ENCODE results near the gene CMTM8. TPM values are rescaled to one million over a fixed set of nuclear protein-coding genes. Genes with fewer than 3 reads are reported as not detected.
A peak's percentile ranks its signal among the peaks of the same experiment; 100 is the strongest.

The CMTM8 gene
- total and polyA plus RNA-seq, 7 experiments from 2014 or later, result 7.4 to 13.6 (median 8.6) TPM

DNA sequence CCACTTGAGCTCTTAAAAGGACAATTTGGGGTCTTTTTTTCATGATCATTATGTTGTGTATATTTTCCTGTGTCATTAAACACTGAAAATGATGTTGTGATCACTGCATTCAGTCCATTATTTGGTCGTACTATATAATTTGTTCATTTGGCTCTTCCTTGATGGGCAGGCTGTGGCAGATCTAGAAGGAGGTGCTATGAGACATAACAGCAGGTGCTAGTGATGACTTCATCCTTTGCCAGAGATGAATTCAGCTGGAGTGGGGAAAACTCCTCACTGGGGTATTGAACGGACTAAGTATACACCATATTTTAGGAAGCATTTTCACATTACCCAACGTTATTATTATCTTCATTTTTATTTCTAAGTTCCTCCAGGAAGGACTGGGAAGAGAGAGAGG is 165.2 kb downstream of the CMTM8 start:
- Mint-ChIP-seq H3K4me1 (peaks cover 46 to 97% (median 82%) of the 10 kb centered on the region in 7 donors), H3K36me3 (peaks cover 0 to 36% (median 21%) of the 10 kb centered on the region in 5 donors), H3K27me3 (no peaks in the 10 kb centered on the region), H3K27ac (peak overlapping the region; percentile 28 to 100 (median 95)), H3K9me3 (peaks cover 0 to 2% (median 0%) of the 10 kb centered on the region in 11 donors), H3K4me3 (peak overlapping the region; percentile 38 to 96 (median 74))
- no peak overlapping the region for H3K27ac ChIP-seq (ENCODE audit: low read depth, low read length)
- H3K4me1 ChIP-seq (ENCODE audit: control insufficient read depth in 2 of 2, insufficient read depth in 2 of 2, low read length in 2 of 2), result peaks cover 30 to 49% of the 10 kb centered on the region in 2 donors
- ATAC-seq, result no peak
- H3K4me3 ChIP-seq (ENCODE audit: low read length), result no peak overlapping the region
- ChIA-PET POLR2A (interaction anchor here (0.6 to 8.6 kb wide), 9 partner anchors 9 to 57 kb away, joined by 3 to 88 read pairs (median 4); partner anchors contain the start of gene CMTM7), CTCF (interaction anchor here (0.7 to 2.3 kb wide), 3 partner anchors 12 to 64 kb away, joined by 3 to 7 read pairs (median 3); no protein-coding TSS in a partner anchor)
- DNase-seq, result no peak
- no peaks in the 10 kb centered on the region for H3K27me3 ChIP-seq (ENCODE audit: control insufficient read depth in 2 of 2, insufficient read depth in 2 of 2, low read length in 2 of 2)
- H3K9me3 ChIP-seq (ENCODE audit: control insufficient read depth in 2 of 3, low read length in 3 of 3), result no peaks in the 10 kb centered on the region
- H3K36me3 ChIP-seq (ENCODE audit: control insufficient read depth in 2 of 3, insufficient read depth in 3 of 3, low read length in 3 of 3), result no peaks in the 10 kb centered on the region
- intact Hi-C loops (cut with micrococcal nuclease), result loop anchor here in 1 of 2 donors (1.0 to 5.0 kb wide), 2 partner anchors 11 to 291 kb away; no protein-coding TSS in a partner anchor

DNA sequence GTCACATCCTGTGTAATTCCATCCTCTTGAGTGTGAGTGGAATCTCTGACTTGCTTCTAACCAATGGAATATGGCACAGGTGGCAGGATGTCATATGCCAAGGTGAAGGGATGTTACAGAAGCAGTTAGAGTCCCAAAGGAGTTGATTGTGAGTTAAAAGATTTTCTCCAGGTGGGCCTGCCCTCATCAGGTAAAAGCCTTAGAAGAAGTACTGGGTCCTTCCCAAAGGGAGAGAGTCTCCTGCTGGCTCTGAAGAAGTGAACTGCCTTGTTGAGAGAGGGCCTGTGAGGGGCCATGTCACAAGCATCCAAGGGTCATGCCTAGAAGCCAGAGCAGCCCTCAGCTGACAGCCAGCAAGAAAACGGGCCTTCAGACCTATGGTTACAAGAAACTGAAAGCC is 166.2 kb downstream of the CMTM8 start:
- intact Hi-C loops (cut with micrococcal nuclease), result loop anchor here in 1 of 2 donors (5.0 kb wide), 1 partner anchor 292 kb away; no protein-coding TSS in a partner anchor
- peaks cover 0 to 40% (median 21%) of the 10 kb centered on the region in 5 donors for H3K36me3 Mint-ChIP-seq
- H3K9me3 Mint-ChIP-seq, result peaks cover 0 to 2% (median 0%) of the 10 kb centered on the region in 11 donors
- peaks cover 42 to 96% (median 79%) of the 10 kb centered on the region in 7 donors for H3K4me1 Mint-ChIP-seq
- ChIA-PET POLR2A (interaction anchor here (0.8 to 8.6 kb wide), 7 partner anchors 10 to 83 kb away, joined by 3 to 88 read pairs (median 4); partner anchors contain the start of gene CMTM7), CTCF (interaction anchor here (0.7 to 1.8 kb wide), 3 partner anchors 9 to 16 kb away, joined by 3 to 8 read pairs (median 3); no protein-coding TSS in a partner anchor)
- peak overlapping the region in 8 of 9 donors; percentile 38 to 100 (median 64) for H3K27ac Mint-ChIP-seq
- Histone ChIP-seq H3K4me1 (ENCODE audit: control insufficient read depth in 2 of 2, insufficient read depth in 2 of 2, low read length in 2 of 2) (peaks cover 26 to 43% of the 10 kb centered on the region in 2 donors), H3K9me3 (ENCODE audit: control insufficient read depth in 2 of 3, low read length in 3 of 3) (no peaks in the 10 kb centered on the region), H3K36me3 (ENCODE audit: control insufficient read depth in 2 of 3, insufficient read depth in 3 of 3, low read length in 3 of 3) (no peaks in the 10 kb centered on the region), H3K27ac (ENCODE audit: low read depth, low read length) (no peak overlapping the region), H3K4me3 (ENCODE audit: low read length) (no peak overlapping the region), H3K27me3 (ENCODE audit: control insufficient read depth in 2 of 2, insufficient read depth in 2 of 2, low read length in 2 of 2) (no peaks in the 10 kb centered on the region)
- H3K4me3 Mint-ChIP-seq, result peak overlapping the region in 4 of 10 donors; percentile 34 to 96 (median 54)
- H3K27me3 Mint-ChIP-seq, result no peaks in the 10 kb centered on the region
- ATAC-seq (no peak), DNase-seq (no peak)

- DNase-seq (no peak), ATAC-seq (no peak)
- H3K27me3 ChIP-seq (ENCODE audit: control insufficient read depth in 2 of 2, insufficient read depth in 2 of 2, low read length in 2 of 2), result no peaks in the 10 kb centered on the region
- ChIA-PET POLR2A (interaction anchor here (0.6 to 8.6 kb wide), 7 partner anchors 9 to 83 kb away, joined by 3 to 88 read pairs (median 4); partner anchors contain the start of gene CMTM7), CTCF (interaction anchor here (0.9 to 1.8 kb wide), 2 partner anchors 9 to 15 kb away, joined by 3 to 8 read pairs; no protein-coding TSS in a partner anchor)
- intact Hi-C loops (cut with micrococcal nuclease), result no loop called here
- no peak overlapping the region for H3K4me3 ChIP-seq (ENCODE audit: low read length)
- Mint-ChIP-seq H3K27me3 (no peaks in the 10 kb centered on the region), H3K4me3 (peak overlapping the region in 1 of 10 donors; percentile 96), H3K4me1 (peaks cover 45 to 96% (median 84%) of the 10 kb centered on the region in 7 donors), H3K36me3 (peaks cover 0 to 42% (median 26%) of the 10 kb centered on the region in 5 donors), H3K9me3 (peaks cover 0 to 2% (median 0%) of the 10 kb centered on the region in 11 donors), H3K27ac (peak overlapping the region in 7 of 9 donors; percentile 19 to 100 (median 64))
- peaks cover 26 to 44% of the 10 kb centered on the region in 2 donors for H3K4me1 ChIP-seq (ENCODE audit: control insufficient read depth in 2 of 2, insufficient read depth in 2 of 2, low read length in 2 of 2)
- H3K36me3 ChIP-seq (ENCODE audit: control insufficient read depth in 2 of 3, insufficient read depth in 3 of 3, low read length in 3 of 3), result no peaks in the 10 kb centered on the region
- H3K27ac ChIP-seq (ENCODE audit: low read depth, low read length), result no peak overlapping the region
- H3K9me3 ChIP-seq (ENCODE audit: control insufficient read depth in 2 of 3, low read length in 3 of 3), result no peaks in the 10 kb centered on the region
These were observed 166.7 kb downstream of the CMTM8 start for GRCh38 chr3:32405155-32405554.

GRCh38 chr3:32405711-32406323 is 167.3 kb downstream of the CMTM8 start:
- peaks cover 44 to 96% (median 85%) of the 10 kb centered on the region in 7 donors for H3K4me1 Mint-ChIP-seq
- peak overlapping the region in 1 of 10 donors; percentile 96 for H3K4me3 Mint-ChIP-seq
- Histone ChIP-seq H3K9me3 (ENCODE audit: control insufficient read depth in 2 of 3, low read length in 3 of 3) (no peaks in the 10 kb centered on the region), H3K4me3 (ENCODE audit: low read length) (no peak overlapping the region), H3K4me1 (ENCODE audit: control insufficient read depth in 2 of 2, insufficient read depth in 2 of 2, low read length in 2 of 2) (peaks cover 23 to 47% of the 10 kb centered on the region in 2 donors), H3K36me3 (ENCODE audit: control insufficient read depth in 2 of 3, insufficient read depth in 3 of 3, low read length in 3 of 3) (no peaks in the 10 kb centered on the region), H3K27me3 (ENCODE audit: control insufficient read depth in 2 of 2, insufficient read depth in 2 of 2, low read length in 2 of 2) (no peaks in the 10 kb centered on the region), H3K27ac (ENCODE audit: low read depth, low read length) (no peak overlapping the region)
- peaks cover 0 to 2% (median 0%) of the 10 kb centered on the region in 11 donors for H3K9me3 Mint-ChIP-seq
- peaks cover 0 to 43% (median 26%) of the 10 kb centered on the region in 5 donors for H3K36me3 Mint-ChIP-seq
- POLR2A ChIA-PET, result interaction anchor here (0.6 to 8.6 kb wide), 7 partner anchors 9 to 84 kb away, joined by 3 to 88 read pairs (median 5); no protein-coding TSS in a partner anchor
- intact Hi-C loops (cut with micrococcal nuclease), result no loop called here
- H3K27ac Mint-ChIP-seq, result peak overlapping the region in 3 of 9 donors; percentile 64 to 100 (median 81)
- ATAC-seq (no peak), DNase-seq (no peak)
- CTCF ChIA-PET, result interaction anchor here (1.1 to 1.8 kb wide), 3 partner anchors 8 to 55 kb away, joined by 3 to 11 read pairs (median 8); no protein-coding TSS in a partner anchor
- no peaks in the 10 kb centered on the region for H3K27me3 Mint-ChIP-seq

GRCh38 chr3:32406486-32407408 is 168.3 kb downstream of the CMTM8 start:
- no peaks in the 10 kb centered on the region for H3K9me3 ChIP-seq (ENCODE audit: control insufficient read depth in 2 of 3, low read length in 3 of 3)
- peak overlapping the region in 7 of 10 donors; percentile 10 to 64 (median 26) for H3K4me3 Mint-ChIP-seq
- no peaks in the 10 kb centered on the region for H3K36me3 ChIP-seq (ENCODE audit: control insufficient read depth in 2 of 3, insufficient read depth in 3 of 3, low read length in 3 of 3)
- intact Hi-C loops (cut with micrococcal nuclease), result no loop called here
- H3K4me3 ChIP-seq (ENCODE audit: low read length), result no peak overlapping the region
- H3K4me1 Mint-ChIP-seq, result peaks cover 45 to 95% (median 88%) of the 10 kb centered on the region in 7 donors
- no peaks in the 10 kb centered on the region for H3K27me3 Mint-ChIP-seq
- ChIA-PET CTCF (interaction anchor here (0.6 to 1.7 kb wide), 3 partner anchors 32 to 79 kb away, joined by 3 to 11 read pairs (median 3); no protein-coding TSS in a partner anchor), POLR2A (interaction anchor here (0.6 to 8.6 kb wide), 7 partner anchors 8 to 54 kb away, joined by 3 to 88 read pairs (median 3); no protein-coding TSS in a partner anchor)
- H3K4me1 ChIP-seq (ENCODE audit: control insufficient read depth in 2 of 2, insufficient read depth in 2 of 2, low read length in 2 of 2), result peaks cover 15 to 43% of the 10 kb centered on the region in 2 donors
- peaks cover 0 to 2% (median 0%) of the 10 kb centered on the region in 11 donors for H3K9me3 Mint-ChIP-seq
- ATAC-seq, result peak; percentile 44
- peak overlapping the region in 8 of 9 donors; percentile 16 to 100 (median 74) for H3K27ac Mint-ChIP-seq
- H3K27me3 ChIP-seq (ENCODE audit: control insufficient read depth in 2 of 2, insufficient read depth in 2 of 2, low read length in 2 of 2), result no peaks in the 10 kb centered on the region
- peak in 1 of 9 donors; percentile 10 for DNase-seq
- no peak overlapping the region for H3K27ac ChIP-seq (ENCODE audit: low read depth, low read length)
- H3K36me3 Mint-ChIP-seq, result peaks cover 0 to 47% (median 26%) of the 10 kb centered on the region in 5 donors

Data from naive thymus-derived CD4-positive, alpha-beta T cell (primary cell).